Hindlimb muscle (tissue), 1 donor: ENCODE measurements around the gene ING3. TPM values are rescaled to one million over a fixed set of nuclear protein-coding genes. Genes with fewer than 3 reads are reported as not detected.

ENCODE experiments used
- DNase-seq: peaks from one replicate; pipeline ENCODE4 v3.0.0-alpha.2; 2013
- polyA plus RNA-seq: library from polyadenylated mRNA; unstranded; fragments of 120-200 nt; gene quantifications from one replicate; pipeline ENCODE4 v1.2.1, GENCODE V29; 2013; ENCODE audit not compliant: insufficient read length

The ING3 gene
- polyA plus RNA-seq, 1 donor, result 15.2 TPM

DNA sequence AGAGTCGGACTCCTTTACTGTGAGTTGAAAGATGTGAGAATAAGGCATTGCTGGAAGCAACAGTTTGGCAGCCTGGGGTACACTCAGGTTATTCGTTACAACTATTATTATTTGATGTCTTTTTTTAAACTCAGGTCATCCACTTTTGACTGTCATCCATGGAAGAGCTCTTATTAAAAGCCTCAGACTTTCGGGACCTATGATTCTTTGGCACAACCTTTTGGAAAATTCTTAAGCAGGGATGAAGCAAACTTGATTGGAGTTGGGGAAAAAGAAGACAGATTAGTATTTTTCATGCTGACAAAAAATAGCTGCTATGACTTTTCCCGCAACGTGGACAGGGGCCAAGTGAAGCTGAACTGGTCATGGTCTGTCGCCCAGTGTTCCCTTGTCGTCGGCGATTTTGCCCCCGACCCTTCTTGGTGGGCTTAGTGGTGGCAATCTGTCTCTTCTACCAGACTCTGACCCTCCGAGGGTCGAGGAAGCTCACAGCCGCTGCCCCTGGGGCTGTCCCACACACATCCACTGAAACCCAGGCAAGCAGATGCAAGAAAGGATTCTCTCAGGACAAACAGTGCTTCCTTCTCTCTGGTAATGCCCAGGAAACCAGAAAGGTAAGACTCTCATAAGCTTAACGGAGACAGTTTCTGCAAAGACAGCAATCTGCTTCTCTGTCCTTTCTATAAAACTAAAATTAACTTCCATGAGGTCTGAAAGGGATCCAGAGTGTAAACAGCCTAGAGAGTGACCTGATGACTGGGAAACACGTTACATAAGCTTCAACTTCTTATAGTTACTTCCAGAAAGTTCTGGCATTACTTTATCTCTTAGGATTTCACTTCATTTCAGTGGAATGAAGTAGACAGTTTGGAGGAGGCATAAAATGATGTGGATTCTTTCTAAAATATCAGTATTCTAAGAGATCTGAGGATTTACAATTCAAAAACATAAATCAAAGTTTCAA lies 39.0 kb downstream of the ING3 start:
- peak; percentile 62 for DNase-seq

DNA sequence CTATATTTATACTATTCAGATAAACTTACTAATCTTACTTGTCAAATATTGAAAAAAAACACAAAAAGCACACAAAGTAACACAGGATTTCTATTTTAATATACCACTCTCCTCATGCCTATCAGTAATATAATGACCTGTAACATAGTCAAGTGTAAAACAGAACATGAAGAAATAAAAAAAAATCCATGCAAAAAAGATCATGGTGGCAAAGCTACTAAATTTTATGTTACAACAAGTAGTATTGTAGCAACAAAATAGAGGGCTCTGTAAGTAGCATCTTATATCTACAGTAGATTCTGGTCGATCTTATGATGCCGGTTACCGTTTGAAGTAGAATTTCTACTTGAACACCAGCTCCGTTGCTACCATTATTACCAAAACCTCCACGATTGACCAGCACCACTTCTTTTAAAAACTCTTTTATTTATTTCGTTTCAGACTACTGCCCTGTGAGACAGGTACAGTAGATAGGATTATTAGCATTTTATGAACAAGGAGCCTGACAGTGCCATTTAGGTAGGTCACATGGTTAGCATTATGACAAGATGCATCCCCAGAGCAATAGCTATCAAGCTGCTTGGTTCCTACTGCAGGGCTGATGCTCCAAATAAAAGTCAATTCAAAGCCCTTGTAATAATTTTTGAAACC lies 40.0 kb downstream of the ING3 start:
- no peak for DNase-seq

DNA sequence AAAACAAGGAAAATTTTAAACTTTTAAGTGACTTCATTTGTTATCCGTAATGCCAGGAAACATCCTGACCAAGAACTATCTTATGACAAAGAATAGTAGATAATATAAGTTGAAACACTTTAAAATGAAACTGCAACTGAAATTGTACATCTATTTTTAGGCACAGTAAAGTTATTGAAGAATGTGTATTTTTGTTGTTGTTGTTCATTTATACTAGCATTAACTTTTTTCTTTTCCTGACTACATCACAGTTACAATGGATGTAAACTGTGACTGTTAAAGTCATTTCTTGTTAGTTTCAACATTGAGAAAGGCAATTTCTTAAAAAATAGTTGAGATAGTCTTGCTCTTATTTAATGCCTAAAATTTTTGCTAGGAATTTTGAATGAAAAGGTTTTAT lies 40.6 kb downstream of the ING3 start:
- DNase-seq, result no peak

- DNase-seq, result no peak
Observed at GRCh38 chr7:120991581-120991980, 41.0 kb downstream of the ING3 start.

DNA sequence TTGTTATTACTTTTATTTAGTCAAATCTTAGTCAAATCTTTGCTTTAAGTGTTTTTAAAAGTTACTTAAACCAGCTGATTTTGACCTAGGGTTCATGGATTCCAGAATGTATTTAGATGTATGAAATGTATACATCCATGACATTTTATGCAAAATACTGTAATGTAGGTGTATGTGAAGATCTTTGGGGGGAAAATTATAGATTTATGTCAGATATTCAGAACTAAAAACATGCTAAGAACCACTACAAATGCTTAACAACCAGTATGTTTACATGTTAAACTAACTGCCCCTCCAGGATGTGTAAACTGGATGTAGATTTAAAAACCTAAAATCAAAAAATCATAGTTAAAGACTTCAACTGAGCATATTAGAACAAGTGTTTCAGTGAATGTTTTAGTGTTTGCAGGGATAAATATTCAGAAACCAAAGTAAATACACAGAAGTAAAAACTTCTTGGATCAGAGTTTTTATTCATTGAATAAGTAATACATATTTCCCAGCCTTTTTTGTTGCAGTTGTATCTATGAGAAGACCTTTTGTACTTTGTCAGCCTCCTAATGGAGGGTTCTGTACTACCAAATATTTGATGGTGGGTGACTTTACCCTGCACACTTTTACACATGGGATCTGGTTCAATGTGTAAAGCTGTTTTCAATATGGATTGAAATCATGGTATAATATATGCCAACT lies 41.8 kb downstream of the ING3 start:
- DNase-seq, result no peak

GRCh38 chr7:120992965-120993494 lies 42.5 kb downstream of the ING3 start:
- DNase-seq, result peak; percentile 75

DNA sequence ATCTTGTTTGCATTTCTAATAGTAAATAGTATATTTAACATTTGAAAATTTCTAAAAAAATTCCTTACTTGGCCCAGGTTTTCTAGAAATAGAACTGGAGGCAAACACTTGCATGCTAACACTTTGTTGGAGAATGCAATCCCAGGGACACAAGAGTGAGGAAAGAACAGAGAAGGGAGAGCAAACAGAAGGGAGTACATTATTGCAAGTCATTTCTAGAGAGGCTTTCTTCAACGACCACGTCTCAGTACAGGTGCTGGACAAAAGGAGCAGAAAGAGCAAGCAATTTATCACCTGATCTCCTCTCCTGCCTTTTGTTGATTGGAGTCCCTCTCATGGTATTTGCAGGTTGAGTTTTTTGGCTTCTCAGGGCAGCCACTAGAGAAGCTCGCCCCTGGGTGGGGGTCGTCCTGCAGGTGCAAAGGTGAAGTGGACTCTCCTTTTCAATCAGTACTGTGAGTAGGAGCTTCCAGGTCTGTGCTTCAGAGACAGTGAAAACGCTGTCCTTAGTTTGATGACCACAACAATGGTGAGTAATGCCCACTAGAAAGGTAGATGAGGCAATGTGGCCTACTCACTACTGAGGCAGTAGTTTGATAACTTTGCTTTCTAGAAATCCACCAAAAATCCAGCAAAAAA lies 43.1 kb downstream of the ING3 start:
- DNase-seq, result no peak

DNA sequence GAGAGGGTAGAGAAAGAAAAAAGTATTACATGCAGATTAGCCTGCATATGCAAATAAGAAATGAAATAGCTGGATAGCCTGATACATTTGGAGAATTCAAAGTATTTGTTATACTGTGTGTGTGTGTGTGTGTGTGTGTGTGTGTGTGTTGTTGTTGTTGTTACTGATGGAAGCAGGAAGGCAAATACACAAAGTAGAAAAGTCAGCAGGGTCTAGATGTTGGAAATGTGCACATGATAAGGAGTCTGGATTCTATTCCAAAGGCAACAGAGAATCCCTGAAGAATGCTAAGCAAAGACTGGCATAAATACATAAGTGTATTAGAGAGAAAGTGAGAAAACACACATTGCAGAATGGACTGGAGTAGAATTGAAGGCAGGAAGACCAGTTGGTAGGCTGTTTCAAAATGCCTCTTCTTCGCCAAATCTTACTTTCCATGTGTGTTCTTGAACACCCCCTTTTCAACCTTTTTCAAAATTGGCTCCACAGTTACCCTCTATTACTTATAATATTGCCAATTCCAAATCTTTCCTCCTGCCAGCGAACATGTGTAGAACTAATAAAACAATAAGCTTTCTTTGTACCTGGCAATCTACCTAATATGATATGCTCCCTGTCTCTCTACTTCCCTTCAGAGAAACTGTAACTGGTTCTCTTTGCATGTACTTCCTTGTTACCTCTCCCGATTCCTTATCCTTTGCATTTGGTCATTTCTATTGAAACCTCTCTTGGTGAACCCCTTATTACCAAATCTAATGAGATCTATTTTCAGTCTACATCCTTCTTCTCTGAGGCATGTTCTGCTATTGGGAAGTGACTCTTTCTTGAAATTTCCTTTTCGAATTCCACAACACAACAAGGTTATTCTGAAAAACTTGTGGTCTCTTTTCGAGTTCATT lies 44.2 kb downstream of the ING3 start:
- DNase-seq, result no peak

GRCh38 chr7:120995654-120996053 lies 45.1 kb downstream of the ING3 start:
- DNase-seq, result no peak

GRCh38 chr7:120996333-120996987 lies 45.9 kb downstream of the ING3 start:
- DNase-seq, result peak; percentile 71

DNA sequence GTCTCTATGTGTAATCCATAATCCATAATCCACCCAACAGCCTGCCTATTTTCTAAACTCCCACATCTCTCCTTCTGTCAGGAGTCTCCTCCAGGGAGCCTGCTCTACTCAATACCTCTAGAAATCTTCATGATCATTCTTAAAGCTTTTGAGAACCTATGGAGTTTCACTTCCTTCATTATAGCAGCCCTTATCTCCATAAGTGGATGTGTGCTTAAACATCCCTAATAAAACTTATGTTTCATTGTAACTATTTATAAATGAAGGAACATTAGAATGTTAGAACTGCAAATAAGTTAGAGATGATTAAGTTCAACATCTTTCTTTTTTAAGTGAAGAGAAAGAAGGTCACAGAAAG lies 46.4 kb downstream of the ING3 start:
- no peak for DNase-seq

- no peak for DNase-seq
Observed at GRCh38 chr7:120997882-120998474, 47.4 kb downstream of the ING3 start.

GRCh38 chr7:120998520-120998919 lies 47.9 kb downstream of the ING3 start:
- no peak for DNase-seq

DNA sequence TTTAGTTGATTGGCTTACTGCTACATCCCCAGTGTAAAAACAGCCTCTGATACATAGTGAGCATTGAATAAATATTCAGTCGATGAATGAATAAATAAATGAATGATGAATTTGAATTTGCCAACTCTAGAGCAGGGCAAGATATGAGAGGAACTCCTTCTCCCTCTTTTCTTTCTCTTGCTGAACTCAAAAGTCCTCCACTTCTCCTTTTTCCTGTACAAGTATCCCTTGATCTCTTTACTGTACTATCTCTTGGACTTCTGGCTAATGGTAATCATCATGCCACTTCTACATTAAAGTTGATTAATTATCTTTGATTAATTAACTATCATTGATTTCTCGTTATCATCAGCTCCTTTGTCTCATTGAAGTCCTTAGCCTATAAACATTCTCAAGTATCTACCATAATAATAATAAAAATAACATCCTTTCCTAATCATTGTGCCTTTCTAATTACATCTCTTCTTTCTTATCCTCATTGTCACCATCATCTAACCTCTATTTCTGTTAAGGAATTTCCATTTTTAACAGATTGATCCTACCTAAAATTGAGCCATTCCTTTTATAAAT lies 48.5 kb downstream of the ING3 start:
- DNase-seq, result no peak

DNA sequence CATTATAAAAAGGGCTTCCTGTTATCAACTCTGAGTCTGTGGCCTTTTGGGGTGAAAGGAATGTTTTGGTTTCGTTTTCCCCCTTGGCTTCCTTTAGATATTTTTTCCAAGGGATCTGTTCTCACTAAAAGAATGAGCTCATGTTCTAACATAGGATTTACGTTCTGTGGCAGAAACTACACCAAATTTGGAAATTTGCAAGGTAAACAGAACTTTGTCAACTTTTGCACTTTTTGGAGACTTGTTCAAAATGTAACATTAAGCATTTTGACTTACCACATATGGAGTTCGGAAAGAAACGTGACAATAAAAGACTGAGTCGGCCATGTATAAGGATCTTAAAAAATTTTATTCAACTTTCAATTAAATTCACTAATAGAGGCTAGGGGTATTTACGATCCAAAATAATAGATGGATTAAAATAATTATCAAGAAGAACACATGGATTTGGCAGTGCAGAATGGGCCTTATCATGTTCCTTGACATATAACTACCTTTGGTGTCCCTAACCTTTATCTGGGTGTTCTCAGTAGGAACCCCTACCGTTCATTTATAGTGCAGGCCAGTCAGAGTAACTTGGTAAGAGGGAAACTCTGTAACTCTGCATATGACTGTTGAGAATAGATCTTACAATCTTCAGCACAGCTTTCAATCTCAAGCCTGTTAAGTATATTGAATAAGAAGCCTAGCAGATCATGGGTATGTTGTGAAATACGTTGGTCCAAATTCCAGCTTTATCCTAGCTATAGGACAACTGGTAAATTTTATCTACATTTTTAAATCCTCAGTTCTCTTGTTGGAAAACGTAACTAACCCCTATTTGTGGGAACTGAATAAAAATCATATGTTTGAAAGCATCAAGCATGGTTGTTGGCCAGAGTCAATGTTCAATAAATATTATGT lies 49.8 kb downstream of the ING3 start:
- no peak for DNase-seq

DNA sequence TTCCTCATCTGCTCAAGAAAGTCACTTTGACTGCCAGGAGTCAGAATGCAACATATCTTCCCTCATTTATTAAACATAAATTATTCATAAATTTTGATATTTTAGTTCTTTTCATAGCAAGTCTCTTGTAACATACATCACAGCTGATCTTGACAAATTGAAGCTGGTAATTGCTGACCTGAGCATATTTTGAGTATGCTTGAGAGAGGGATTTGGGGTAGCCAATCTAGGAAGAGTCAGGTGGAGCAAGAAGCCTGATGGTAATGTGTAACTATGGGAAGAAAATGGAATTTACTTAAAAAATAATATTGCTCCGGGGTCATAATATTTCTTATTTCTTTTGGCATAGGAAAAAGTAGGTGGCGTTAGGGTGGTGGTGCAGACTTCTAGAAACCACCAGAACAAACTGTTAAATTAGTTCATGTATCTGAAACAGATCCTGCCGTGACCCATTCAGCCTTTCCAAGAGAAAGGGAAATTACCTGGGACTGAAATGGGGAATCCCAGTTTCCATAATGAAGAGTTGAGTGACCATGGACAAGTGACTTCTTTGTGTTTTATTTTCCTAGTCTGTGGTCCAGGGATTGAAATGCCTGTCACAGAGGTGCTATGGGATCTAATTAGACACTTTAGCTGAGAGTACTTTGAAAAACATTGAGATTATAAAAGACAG lies 50.8 kb downstream of the ING3 start:
- no peak for DNase-seq

GRCh38 chr7:121002048-121002756 lies 51.6 kb downstream of the ING3 start:
- no peak for DNase-seq

- DNase-seq, result no peak
Observed at GRCh38 chr7:121002757-121003200, 52.2 kb downstream of the ING3 start.
